GM12875 (cell line): ENCODE measurements around the gene UCN2.

Experiments
- H3K4me3 ChIP-seq: one replicate; pipeline ENCODE4 v1.5.1; 2011; ENCODE audit warnings: low read depth, low read length, control low read depth
- CTCF ChIP-seq: IDR thresholded peaks from 2 replicates; pipeline ENCODE4 v1.5.1; 2011; ENCODE audit warnings: low read depth, mild to moderate bottlenecking, control low read depth, inconsistent platforms, low read length, moderate library complexity, borderline replicate concordance; ENCODE audit not compliant: insufficient read depth

Gene UCN2

GRCh38 chr3:48575366-48575765, 11.8 kb upstream of the UCN2 start:
- H3K4me3 ChIP-seq: no peak overlapping the region
- no peak for TF ChIP-seq CTCF

GRCh38 chr3:48573973-48574585, 10.5 kb upstream of the UCN2 start:
- no peak for TF ChIP-seq CTCF
- H3K4me3 ChIP-seq: no peak overlapping the region

- H3K4me3 ChIP-seq: no peak overlapping the region
- no peak for TF ChIP-seq CTCF
Measured at GRCh38 chr3:48572517-48572916, 8.9 kb upstream of the UCN2 start.

GRCh38 chr3:48571938-48572337, 8.4 kb upstream of the UCN2 start:
- TF ChIP-seq CTCF: no peak

GRCh38 chr3:48569808-48570450, 6.3 kb upstream of the UCN2 start:
- no peak overlapping the region for H3K4me3 ChIP-seq
- no peak for TF ChIP-seq CTCF

More at GRCh38 chr3:48571938-48572337, 8.4 kb upstream of the UCN2 start:
- H3K4me3 ChIP-seq: no peak overlapping the region

GRCh38 chr3:48569400-48569799, 5.8 kb upstream of the UCN2 start:
- H3K4me3 ChIP-seq: no peak overlapping the region
- no peak for TF ChIP-seq CTCF

GRCh38 chr3:48568476-48568875, 4.9 kb upstream of the UCN2 start:
- H3K4me3 ChIP-seq: no peak overlapping the region
- no peak for TF ChIP-seq CTCF
